H1 (cell line): ENCODE measurements around the gene DPP3. TPM values are rescaled to one million over a fixed set of nuclear protein-coding genes. Genes with fewer than 3 reads are reported as not detected.

Experiments
- CTCF ChIA-PET: fragments of 300-600 bp; sonication (Branson Sonifier 250); formaldehyde crosslinking; loops from one replicate; lab custom pipeline; 2021; ENCODE audit not compliant: partially characterized antibody; lab: Charles Lee
- POLR2A ChIA-PET: fragments of 300-600 bp; sonication (Branson Sonifier 250); formaldehyde crosslinking; loops from one replicate; lab custom pipeline; 2021; ENCODE audit warnings: inconsistent platforms; ENCODE audit not compliant: partially characterized antibody; lab: Charles Lee
- DNase-seq, 2 experiments: peaks; one replicate each; pipeline versions ENCODE4 v3.0.0 to v3.0.0-alpha.2; 2010 to 2022; ENCODE audit warnings: low spot score in 2 of 2, low read depth in 1 of 2, mixed read lengths in 1 of 2
- FAIRE-seq: peaks from 2 replicates; lab custom pipeline; 2011; peaks lifted over from hg19 to GRCh38; lab: Jason Lieb, UNC
- H2AFZ ChIP-seq: 2 replicates; pipeline ENCODE4 v1.8.1; 2012; ENCODE audit warnings: low read length, inconsistent platforms
- H2AK5ac ChIP-seq: 2 replicates; pipeline ENCODE4 v1.6.1; 2013; ENCODE audit warnings: low read depth, low read length
- H2BK120ac ChIP-seq: replicated peaks from 2 replicates; pipeline ENCODE3; 2013; ENCODE audit warnings: low read depth, low read length, inconsistent platforms
- H2BK12ac ChIP-seq: 2 replicates; pipeline ENCODE4 v1.6.1; 2013; ENCODE audit warnings: low read depth, low read length
- H2BK15ac ChIP-seq: 2 replicates; pipeline ENCODE4 v1.6.1; 2013; ENCODE audit warnings: low read length
- H2BK20ac ChIP-seq: 2 replicates; pipeline ENCODE4 v1.6.1; 2013; ENCODE audit warnings: low read length
- H2BK5ac ChIP-seq: 2 replicates; pipeline ENCODE4 v1.6.1; 2013; ENCODE audit warnings: low read depth, low read length
- H3K14ac ChIP-seq: 2 replicates; pipeline ENCODE4 v1.6.1; 2013; ENCODE audit warnings: inconsistent platforms; ENCODE audit not compliant: insufficient read length
- H3K18ac ChIP-seq: 2 replicates; pipeline ENCODE4 v1.6.1; 2013; ENCODE audit warnings: low read length; ENCODE audit errors: extremely low read depth
- H3K23ac ChIP-seq: 2 replicates; pipeline ENCODE4 v1.6.1; 2013; ENCODE audit warnings: inconsistent platforms; ENCODE audit not compliant: insufficient read length
- H3K23me2 ChIP-seq: 2 replicates; pipeline ENCODE4 v1.6.1; 2013; ENCODE audit warnings: low read depth, low read length
- H3K27ac ChIP-seq: 2 replicates; pipeline ENCODE4 v1.6.1; 2011; ENCODE audit warnings: low read depth, low read length, inconsistent platforms
- H3K27me3 ChIP-seq, 4 experiments: replicated peaks in 1 of 4; 1 replicate in 1 of 4; 2 replicates in 3 of 4; pipeline versions ENCODE4 v1.6.1 to v1.8.1; 2011 to 2013; ENCODE audit warnings: low read length in 3 of 4, mild to moderate bottlenecking in 3 of 4, inconsistent platforms in 2 of 4, mixed read lengths in 2 of 4, moderate library complexity in 1 of 4; ENCODE audit not compliant: control insufficient read depth in 3 of 4, insufficient read depth in 3 of 4; ENCODE audit errors: extremely low read depth in 1 of 4
- H3K36me3 ChIP-seq, 4 experiments: 2 replicates each; pipeline versions ENCODE4 v1.6.1 to v1.8.1; 2011 to 2013; ENCODE audit warnings: mild to moderate bottlenecking in 4 of 4, low read length in 3 of 4, moderate library complexity in 2 of 4, control low read depth in 1 of 4, inconsistent platforms in 1 of 4; ENCODE audit not compliant: insufficient read depth in 4 of 4, control insufficient read depth in 2 of 4
- H3K4ac ChIP-seq: replicated peaks from 2 replicates; pipeline ENCODE3; 2013; ENCODE audit warnings: low read length, low read depth, mixed read lengths, inconsistent platforms; ENCODE audit not compliant: insufficient read length
- H3K4me1 ChIP-seq, 4 experiments: replicated peaks in 1 of 4; 1 replicate in 1 of 4; 2 replicates in 3 of 4; pipeline versions ENCODE4 v1.6.1 to v1.8.1; 2011 to 2013; ENCODE audit warnings: low read length in 3 of 4, inconsistent platforms in 2 of 4, mixed read lengths in 1 of 4; ENCODE audit not compliant: insufficient read depth in 4 of 4, control insufficient read depth in 3 of 4
- H3K4me2 ChIP-seq, 2 experiments: 2 replicates each; pipeline versions ENCODE4 v1.6.1 to v1.8.1; 2011 to 2013; ENCODE audit warnings: low read depth in 2 of 2, low read length in 2 of 2, control low read depth in 1 of 2, inconsistent platforms in 1 of 2, mild to moderate bottlenecking in 1 of 2; ENCODE audit not compliant: insufficient read depth in 1 of 2
- H3K4me3 ChIP-seq, 4 experiments: fragments of 200-600, 300-600 bp in 1 of 4; sonication (generic), shearing (Covaris generic), sonication (Bioruptor Twin) in 1 of 4; 2 replicates each; pipeline versions ENCODE4 v1.5.1 to v1.8.1; 2011 to 2016; ENCODE audit warnings: low read length in 4 of 4, low read depth in 3 of 4, control low read depth in 2 of 4, inconsistent platforms in 2 of 4, mild to moderate bottlenecking in 2 of 4, mixed read lengths in 1 of 4, moderate library complexity in 1 of 4; ENCODE audit not compliant: insufficient read depth in 2 of 4; ENCODE audit errors: extremely low read depth in 1 of 4
- H3K56ac ChIP-seq: replicated peaks from 2 replicates; pipeline ENCODE3; 2013; ENCODE audit warnings: low read depth, mild to moderate bottlenecking, mixed read lengths, low read length, inconsistent platforms; ENCODE audit not compliant: insufficient read length
- H3K79me1 ChIP-seq: 2 replicates; pipeline ENCODE4 v1.6.1; 2013; ENCODE audit warnings: low read depth, low read length, control low read depth
- H3K79me2 ChIP-seq, 2 experiments: 2 replicates each; pipeline versions ENCODE4 v1.6.1 to v1.8.1; 2012 to 2013; ENCODE audit warnings: low read length in 2 of 2, mild to moderate bottlenecking in 2 of 2, inconsistent platforms in 1 of 2; ENCODE audit not compliant: insufficient read depth in 2 of 2, control insufficient read depth in 1 of 2
- H3K9ac ChIP-seq, 4 experiments: replicated peaks in 1 of 4; 1 replicate in 1 of 4; 2 replicates in 3 of 4; pipeline versions ENCODE4 v1.6.1 to v1.8.1; 2011 to 2013; ENCODE audit warnings: low read depth in 3 of 4, low read length in 3 of 4, control low read depth in 2 of 4, mild to moderate bottlenecking in 2 of 4, moderate library complexity in 2 of 4, inconsistent platforms in 1 of 4; ENCODE audit errors: extremely low read depth in 1 of 4
- H3K9me3 ChIP-seq, 2 experiments: 2 replicates each; pipeline versions ENCODE4 v1.6.1 to v1.8.1; 2012 to 2013; ENCODE audit warnings: mild to moderate bottlenecking in 2 of 2, moderate library complexity in 2 of 2, control low read depth in 1 of 2, inconsistent platforms in 1 of 2, low read depth in 1 of 2, low read length in 1 of 2, mixed read lengths in 1 of 2; ENCODE audit not compliant: insufficient read depth in 2 of 2
- H4K20me1 ChIP-seq, 2 experiments: replicated peaks in 1 of 2; 2 replicates each; pipeline versions ENCODE3 to v1.8.1; 2011 to 2013; ENCODE audit warnings: inconsistent platforms in 2 of 2, low read length in 2 of 2, mild to moderate bottlenecking in 1 of 2; ENCODE audit not compliant: insufficient read depth in 2 of 2, control insufficient read depth in 1 of 2
- H4K5ac ChIP-seq: 2 replicates; pipeline ENCODE4 v1.6.1; 2013; ENCODE audit warnings: low read length, low read depth, mixed read lengths, inconsistent platforms; ENCODE audit not compliant: insufficient read length
- H4K8ac ChIP-seq: 2 replicates; pipeline ENCODE4 v1.8.0; 2013; ENCODE audit warnings: mild to moderate bottlenecking, moderate library complexity, low read length, inconsistent platforms; ENCODE audit not compliant: insufficient read depth; ENCODE audit errors: extremely low read depth
- H4K91ac ChIP-seq: replicated peaks from 2 replicates; pipeline ENCODE3; 2013; ENCODE audit warnings: low read length, mixed read lengths, inconsistent platforms; ENCODE audit not compliant: insufficient read length
- CTBP2 ChIP-seq: IDR thresholded peaks from 2 replicates; pipeline ENCODE4 v1.7.0; 2011; ENCODE audit warnings: borderline replicate concordance, mild to moderate bottlenecking, moderate library complexity, mixed read lengths, low read length; ENCODE audit not compliant: insufficient read depth, insufficient read length
- HDAC2 ChIP-seq, 2 experiments: fragments of 300-600 bp in 1 of 2; sonication (generic) in 1 of 2; IDR thresholded peaks; 2 replicates each; pipeline ENCODE4 v1.6.1; 2011 to 2012; ENCODE audit warnings: low read depth in 2 of 2, low read length in 2 of 2, mild to moderate bottlenecking in 2 of 2, moderate library complexity in 2 of 2, borderline replicate concordance in 1 of 2, inconsistent platforms in 1 of 2
- KDM1A ChIP-seq: fragments of 200-600, 300-600 bp; sonication (generic); IDR thresholded peaks from 2 replicates; pipeline ENCODE4 v1.7.1; 2016; ENCODE audit warnings: mild to moderate bottlenecking, low read length, borderline replicate concordance
- SRF ChIP-seq: IDR thresholded peaks from 2 replicates; pipeline ENCODE4 v1.6.1; 2011; ENCODE audit warnings: mild to moderate bottlenecking, low read depth, low read length, moderate library complexity
- TBP ChIP-seq: IDR thresholded peaks from 2 replicates; pipeline ENCODE4 v1.6.1; 2011; ENCODE audit warnings: low read depth, low read length, improper control_type of control experiment
- WGBS, 2 experiments: shearing (Covaris generic) in 1 of 2; methylation state at CpG; one replicate each; pipeline versions ENCODE4 v1.1.6 to v1.1.7; 2013 to 2015; ENCODE audit warnings: low lambda C conversion rate in 2 of 2, mixed read lengths in 2 of 2, inconsistent platforms in 1 of 2, low coverage in 1 of 2, missing lambda C conversion rate in 1 of 2; ENCODE audit not compliant: insufficient replicate concordance in 2 of 2, insufficient coverage in 1 of 2, insufficient read length in 1 of 2; ENCODE audit errors: extremely low coverage in 1 of 2, missing lambda C conversion rate in 1 of 2; 5-methylcytosine and 5-hydroxymethylcytosine counted together
- polyA plus RNA-seq, 7 experiments: library from polyadenylated mRNA; depleted of rRNA in 3 of 7; stranded (reverse) in 5 of 7; unstranded in 2 of 7; fragments of >200 nt in 5 of 7; fragments of 200-250 nt in 2 of 7; gene quantifications; 1 replicate in 5 of 7; 2 replicates in 1 of 7; 4 replicates in 1 of 7; pipeline versions ENCODE4 v1.2.1 to v1.2.3, GENCODE V29; 2011 to 2013; ENCODE audit warnings: missing spikeins in 2 of 7, mixed read lengths in 2 of 7
- total RNA-seq: library from RNA; stranded (reverse); fragmentation: NEBNext Ultra II Directional; extraction: Animal tissue kit (Norgen Biotek cat#: 25700); gene quantifications from 2 replicates; pipeline ENCODE4 v1.2.1, GENCODE V29; 2021

The DPP3 gene
- total and polyA plus RNA-seq, 2 of the 8 experiments (the other 6 are each of a cell fraction or from before 2014, with no cell fraction given): 75.1 to 82.7 TPM

DNA sequence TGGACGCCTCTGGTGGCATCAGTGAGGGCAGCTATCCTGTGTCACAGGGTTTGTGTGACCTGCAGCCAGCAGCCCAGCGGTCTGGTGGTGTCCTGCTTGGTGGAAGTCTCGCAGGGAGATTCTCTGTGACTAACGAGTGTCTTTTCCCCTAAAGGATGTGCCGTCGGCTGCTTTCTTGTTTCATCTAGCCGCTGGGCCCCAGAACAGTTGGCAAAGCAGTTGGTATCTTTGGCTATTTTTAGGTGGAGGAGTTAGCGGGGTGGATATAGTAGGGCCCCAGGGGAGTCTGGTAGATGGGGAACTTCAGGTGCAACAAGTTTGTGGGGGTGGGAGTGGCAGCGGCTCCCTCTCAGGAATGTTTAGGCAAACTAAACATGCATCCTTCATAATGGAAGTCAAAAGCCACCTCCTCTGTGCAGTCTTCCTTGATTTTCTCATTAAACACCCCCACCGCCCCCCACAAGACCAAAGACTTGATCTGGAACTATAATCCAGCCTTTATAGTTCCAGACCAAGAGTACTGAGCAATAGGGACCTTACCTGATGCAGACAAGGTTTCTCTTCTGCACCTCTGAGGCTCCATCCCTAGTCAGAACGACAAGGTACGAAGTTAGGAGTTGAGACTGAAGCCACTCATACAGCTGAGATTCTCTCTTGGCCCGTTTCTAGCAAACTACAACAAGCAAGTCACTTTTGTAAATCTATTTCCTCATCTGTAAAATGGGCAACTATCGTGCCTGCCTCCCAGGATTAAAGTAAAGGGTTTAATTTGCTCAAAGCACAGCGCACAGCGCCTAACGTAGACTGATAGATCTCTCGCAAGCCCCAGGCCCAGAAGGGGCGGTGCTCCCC, 14.6 kb upstream of the DPP3 start:
- Histone ChIP-seq H3K56ac (no peak overlapping the region), H4K5ac (no peak overlapping the region), H3K9ac (0 out of 7 replicates have a peak overlapping the region, but pooled peaks of 1 of the 4 experiments have one; percentile 44), H3K9me3 (peaks cover 4% of the 10 kb centered on the region in 2 experiments; a peak in 2 of 4 replicates), H2BK20ac (0 out of 2 replicates have a peak overlapping the region, but pooled peaks have one; percentile 56), H2AFZ (no peak overlapping the region), H3K23me2 (peaks cover 13% of the 10 kb centered on the region), H3K18ac (peak overlapping the region; percentile 73; the same call in 1 of the 2 replicates), H3K79me2 (no peaks in the 10 kb centered on the region), H2BK5ac (peak overlapping the region; percentile 81; the same call in 1 of the 2 replicates), H3K23ac (no peak overlapping the region), H3K36me3 (no peaks in the 10 kb centered on the region; a peak in 1 of 8 replicates), H2BK120ac (no peak overlapping the region), H3K14ac (no peak overlapping the region), H3K4me3 (peak overlapping the region; percentile 58 to 78 (median 70)), H4K8ac (no peak overlapping the region), H2BK12ac (peak overlapping the region; percentile 71; the same call in 1 of the 2 replicates), H3K4me1 (peaks cover 7 to 25% (median 14%) of the 10 kb centered on the region in 4 experiments), H3K27me3 (no peaks in the 10 kb centered on the region; a peak in 1 of 7 replicates), H3K4me2 (peak overlapping the region; percentile 65 to 94), H2BK15ac (peak overlapping the region; percentile 77; the same call in 1 of the 2 replicates), H4K91ac (no peak overlapping the region), H3K4ac (no peak overlapping the region), H3K27ac (no peak overlapping the region), H2AK5ac (no peak overlapping the region), H4K20me1 (no peaks in the 10 kb centered on the region), H3K79me1 (no peaks in the 10 kb centered on the region)
- ChIA-PET POLR2A (interaction anchor here (0.6 to 7.3 kb wide), 8 partner anchors 8 to 39 kb away, joined by 3 to 85 read pairs (median 3); partner anchors contain the start of genes DPP3 and MRPL11), CTCF (interaction anchor here (0.5 to 6.7 kb wide), 15 partner anchors 7 to 387 kb away, joined by 3 to 39 read pairs (median 4); partner anchors contain the start of genes MRPL11 and NPAS4)
- peak in 1 of 2 experiments; percentile 46 for DNase-seq
- FAIRE-seq: no peak
- no peak for TF ChIP-seq CTBP2
- peak; percentile 32; the same call in 1 of the 2 replicates for TF ChIP-seq KDM1A
- no peak for TF ChIP-seq SRF
- peak in 1 of 2 experiments; percentile 31; a peak in 1 of 4 replicates for TF ChIP-seq HDAC2 (IDR thresholded peaks at IDR 0.05; ENCODE audit: borderline replicate concordance in 1 of 2, low read depth in 2 of 2, low read length in 2 of 2)
- TF ChIP-seq TBP: 0 out of 2 replicates have a peak, but pooled peaks have one; percentile 23
- WGBS, 2 experiments: 42% methylated on average over 19 of the region's 19 CpGs; no CpG with 5 or more reads in 1 of the 2 experiments
